PC-3 (cell line): Measurements from ENCODE around the gene CDHR1.

Source experiments
- CTCF ChIP-seq: fragments of 300-600 bp; sonication (generic); conservative IDR thresholded peaks from 2 replicates; pipeline ENCODE4 v1.5.1; 2017; ENCODE audit warnings: antibody characterized with exemption, low read depth, mild to moderate bottlenecking, low read length
- EZH2 ChIP-seq: fragments of 300-600 bp; sonication (generic); IDR thresholded peaks from one replicate; pipeline ENCODE4 v1.6.1; 2017; ENCODE audit warnings: antibody characterized with exemption, mild to moderate bottlenecking, low read length; ENCODE audit not compliant: unreplicated experiment
- EZH2phosphoT487 ChIP-seq: fragments of 300-600 bp; sonication (generic); IDR thresholded peaks from 2 replicates; pipeline ENCODE4 v1.6.1; 2018; ENCODE audit warnings: mild to moderate bottlenecking, antibody characterized with exemption, low read length, borderline replicate concordance

DNA sequence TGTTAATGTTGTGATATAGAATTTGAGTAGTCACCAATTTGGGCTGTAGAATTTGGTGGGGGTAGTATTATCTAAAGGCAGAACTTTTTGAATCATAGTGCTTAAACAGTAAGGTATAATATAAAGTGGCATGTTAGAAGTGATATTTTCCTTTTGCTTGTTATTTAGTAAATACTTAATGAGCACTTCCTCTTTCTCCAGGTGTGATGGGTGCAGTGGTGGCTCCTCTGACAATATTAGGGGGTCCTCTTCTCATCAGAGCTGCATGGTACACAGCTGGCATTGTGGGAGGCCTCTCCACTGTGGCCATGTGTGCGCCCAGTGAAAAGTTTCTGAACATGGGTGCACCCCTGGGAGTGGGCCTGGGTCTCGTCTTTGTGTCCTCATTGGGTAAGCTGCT is 44.5 kb upstream of the CDHR1 start:
- TF ChIP-seq CTCF, result no peak
- no peak for TF ChIP-seq EZH2
- TF ChIP-seq EZH2phosphoT487, result no peak
